Pancreas (tissue), 10 donors: ENCODE measurements around the gene CYP2A6. TPM values are rescaled to one million over a fixed set of nuclear protein-coding genes. Genes with fewer than 3 reads are reported as not detected.
"Not testable (repeated sequence)": the region's sequence is repeated elsewhere in the genome, so short reads cannot be mapped to it uniquely, and the experiment has no call there.

Experiments
- ATAC-seq, 4 donors: fragments of 200-7000 bp; cut with Tn5 transposase; one replicate each; pipeline versions ENCODE4 v1.8.0 to v1.9.1; 2020; ENCODE audit warnings: mild to moderate bottlenecking in 4 of 4, moderate library complexity in 4 of 4
- DNase-seq, 6 donors: peaks; one replicate each; pipeline ENCODE4 v3.0.0-alpha.2; 2020
- FAIRE-seq: peaks from 2 replicates; lab custom pipeline; 2012; peaks lifted over from hg19 to GRCh38; lab: Jason Lieb, UNC
- H3K27ac ChIP-seq, 4 donors: fragments of 200-600 bp; sonication (generic); 1 replicate in 3 of 4; 2 replicates in 1 of 4; pipeline versions ENCODE4 v1.5.0 to v1.8.0; 2020
- H3K27me3 ChIP-seq, 4 donors: fragments of 200-600 bp; one replicate each; pipeline ENCODE4 v1.8.0; 2021
- H3K36me3 ChIP-seq, 3 donors: fragments of 200-600 bp; sonication (generic) in 1 of 3; one replicate each; pipeline versions ENCODE4 v1.5.0 to v1.8.0; 2020 to 2021
- H3K4me1 ChIP-seq, 3 donors: fragments of 200-600 bp; one replicate each; pipeline ENCODE4 v1.8.0; 2021
- H3K4me3 ChIP-seq, 4 donors: fragments of 200-600 bp; sonication (generic) in 2 of 4; one replicate each; pipeline versions ENCODE4 v1.5.0 to v1.8.0; 2020 to 2021
- H3K9me3 ChIP-seq, 4 donors: fragments of 200-600 bp; one replicate each; pipeline ENCODE4 v1.8.0; 2021
- WGBS, 2 donors: extraction: QIAGEN DNeasy Blood & Tissue Kit; methylation state at CpG; one replicate each; pipeline ENCODE4 v1.1.7; 2013; 5-methylcytosine and 5-hydroxymethylcytosine counted together
- intact Hi-C, 3 donors: fragments of 100-400 bp; cut with DNase I; formaldehyde crosslinking; loops; one replicate each; pipeline versions ENCODE4 v1.11.1 to v1.14.2; 2022
- polyA plus RNA-seq, 2 donors: library from polyadenylated mRNA; stranded (reverse); fragments of 200-250 nt; gene quantifications; one replicate each; pipeline ENCODE4 v1.2.3, GENCODE V29; 2013
- total RNA-seq, 6 donors: library from RNA; stranded (reverse); fragmentation: NEBNext Ultra II Directional in 4 of 6; extraction: Animal tissue kit (Norgen Biotek cat#: 25700) in 4 of 6; gene quantifications; one replicate each; pipeline versions ENCODE4 v1.2.1 to v1.2.4, GENCODE V29; 2021 to 2023
- TF ChIP-seq, protein P1 (sequence below), 4 donors: fragments of 200-600 bp; sonication (generic) in 3 of 4; IDR thresholded peaks; one replicate each; pipeline versions ENCODE4 v1.5.0 to v1.8.0; 2021; ENCODE audit warnings: antibody characterized with exemption in 4 of 4
- donor health status: healthy with polysubstance abuse.
- donor health status: DM: no; HTN: no; CAD: no; lungs with moderate emphysema.
- donor health status: DM: no; HTN: no; CAD: no.
- donor health status: control.
- donor health status: control.
- donor health status: Bipolar disorder and iron deficiency.
- donor health status: DM: yes; HTN: yes; CAD: no.
- donor health status: DM: no; HTN: no; CAD: no.
- donor health status: DM: no; HTN: no; CAD: no.
- donor health status: DM: yes; HTN: yes; CAD: no.

CYP2A6 gene
- total and polyA plus RNA-seq, 8 donors, result 0.66 TPM; not detected in 7

DNA sequence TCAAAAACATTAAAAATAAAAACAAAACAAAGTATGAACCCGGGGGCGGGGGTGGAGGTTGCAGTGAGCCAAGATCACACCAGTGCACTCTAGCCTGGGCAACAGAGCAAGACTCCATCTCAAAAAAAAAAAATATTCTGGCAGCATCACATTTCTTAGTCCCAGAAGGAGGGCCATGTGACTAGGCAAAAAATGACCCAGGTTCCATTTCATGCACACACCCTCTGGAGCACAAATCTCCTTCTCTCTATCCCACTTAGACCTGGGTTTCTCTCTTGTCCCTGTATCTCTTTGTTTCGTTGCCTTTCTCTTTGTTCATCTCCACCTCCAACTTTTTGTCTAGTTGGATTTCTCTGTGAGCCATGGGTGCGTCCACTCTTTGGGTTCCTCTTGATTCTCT, 37.9 kb upstream of the CYP2A6 start:
- DNase-seq (no peak), FAIRE-seq (no peak), ATAC-seq (no peak)
- WGBS, 2 donors, result 79 to 90% methylated on average over 4 of the region's 4 CpGs
- Histone ChIP-seq H3K9me3 (no peaks in the 10 kb centered on the region), H3K4me3 (no peak overlapping the region), H3K27ac (no peak overlapping the region), H3K4me1 (no peaks in the 10 kb centered on the region), H3K36me3 (no peaks in the 10 kb centered on the region), H3K27me3 (no peaks in the 10 kb centered on the region)
- intact Hi-C loops, result no loop called here
- TF ChIP-seq, protein P1, sequence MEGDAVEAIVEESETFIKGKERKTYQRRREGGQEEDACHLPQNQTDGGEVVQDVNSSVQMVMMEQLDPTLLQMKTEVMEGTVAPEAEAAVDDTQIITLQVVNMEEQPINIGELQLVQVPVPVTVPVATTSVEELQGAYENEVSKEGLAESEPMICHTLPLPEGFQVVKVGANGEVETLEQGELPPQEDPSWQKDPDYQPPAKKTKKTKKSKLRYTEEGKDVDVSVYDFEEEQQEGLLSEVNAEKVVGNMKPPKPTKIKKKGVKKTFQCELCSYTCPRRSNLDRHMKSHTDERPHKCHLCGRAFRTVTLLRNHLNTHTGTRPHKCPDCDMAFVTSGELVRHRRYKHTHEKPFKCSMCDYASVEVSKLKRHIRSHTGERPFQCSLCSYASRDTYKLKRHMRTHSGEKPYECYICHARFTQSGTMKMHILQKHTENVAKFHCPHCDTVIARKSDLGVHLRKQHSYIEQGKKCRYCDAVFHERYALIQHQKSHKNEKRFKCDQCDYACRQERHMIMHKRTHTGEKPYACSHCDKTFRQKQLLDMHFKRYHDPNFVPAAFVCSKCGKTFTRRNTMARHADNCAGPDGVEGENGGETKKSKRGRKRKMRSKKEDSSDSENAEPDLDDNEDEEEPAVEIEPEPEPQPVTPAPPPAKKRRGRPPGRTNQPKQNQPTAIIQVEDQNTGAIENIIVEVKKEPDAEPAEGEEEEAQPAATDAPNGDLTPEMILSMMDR (IDR thresholded peaks at IDR 0.05), result no peak

DNA sequence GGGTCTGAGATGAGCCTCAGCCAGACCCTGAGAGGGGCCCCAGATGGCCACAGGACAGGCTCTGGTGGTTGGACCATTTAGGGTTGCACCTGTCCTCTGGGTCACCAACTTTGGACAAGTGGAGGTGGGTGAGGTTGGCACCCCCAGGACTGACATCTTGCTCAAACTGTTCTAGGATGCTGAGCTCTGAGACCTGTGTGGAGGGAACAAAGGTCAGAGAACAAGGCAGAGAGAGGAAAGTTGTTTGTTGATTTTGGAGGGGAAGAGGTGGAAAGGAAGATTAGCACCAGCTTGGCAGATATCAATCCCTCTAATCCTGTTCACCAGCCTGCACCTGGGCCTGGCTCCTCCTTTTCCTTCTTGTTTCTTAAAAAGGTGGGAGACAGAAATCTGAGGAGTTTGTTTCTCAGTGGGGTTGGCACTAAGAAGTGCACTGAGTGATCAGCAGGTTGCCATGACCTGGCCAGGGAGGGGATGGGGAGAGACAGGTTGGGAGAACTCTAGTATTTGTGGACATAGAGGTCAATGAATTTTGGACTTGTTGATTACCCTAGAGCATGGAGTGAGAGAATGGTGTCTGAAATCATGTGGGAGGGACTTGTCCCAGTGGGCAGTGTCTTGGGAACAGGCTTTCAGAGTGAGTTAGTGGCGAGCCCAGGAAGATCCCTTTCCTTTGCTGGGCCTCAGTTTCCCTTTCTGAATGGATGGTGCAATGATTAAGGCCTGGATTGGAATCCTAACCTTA, 34.1 kb upstream of the CYP2A6 start:
- DNase-seq, intact Hi-C loops, H3K9me3 ChIP-seq, H3K27me3 ChIP-seq, H3K36me3 ChIP-seq, H3K4me1 ChIP-seq, H3K4me3 ChIP-seq, H3K27ac ChIP-seq, FAIRE-seq: not testable (repeated sequence)
- WGBS, 2 donors, result no CpG with 5 or more reads among the region's 1 CpG
- ATAC-seq, result peak in 1 of 4 donors; percentile 24

DNA sequence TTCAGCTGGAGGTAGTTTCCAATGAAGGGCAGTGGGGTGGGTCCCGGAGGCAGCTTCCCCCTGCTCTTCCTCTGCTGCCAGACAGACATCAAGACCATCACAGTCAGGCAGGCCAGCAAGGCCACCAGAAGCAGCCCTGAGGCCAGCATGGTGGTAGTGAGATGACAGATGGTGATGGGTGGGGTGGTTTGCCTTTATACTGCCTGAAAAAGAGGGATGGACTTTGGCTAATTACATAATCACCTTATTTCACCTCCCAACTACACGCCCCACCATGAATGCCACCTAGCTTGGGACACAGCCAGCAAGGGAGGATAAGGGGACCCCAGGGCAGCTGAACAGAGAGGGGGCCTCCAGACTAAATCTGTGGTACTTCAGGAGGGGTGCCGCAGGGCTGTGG, 31.8 kb upstream of the CYP2A6 start, which contains the start of gene CYP2A7:
Gene CYP2A7, minus strand, starts transcription at position 170 of the 400 bp plus-strand sequence. Its CDS starts 21 bp downstream, at position 149.
- ATAC-seq, intact Hi-C loops, H3K9me3 ChIP-seq, DNase-seq, H3K4me1 ChIP-seq, H3K27me3 ChIP-seq, H3K4me3 ChIP-seq, FAIRE-seq, H3K36me3 ChIP-seq, H3K27ac ChIP-seq: not testable (repeated sequence)
- 65 to 81% methylated on average over 3 of the region's 3 CpGs for WGBS, 2 donors

DNA sequence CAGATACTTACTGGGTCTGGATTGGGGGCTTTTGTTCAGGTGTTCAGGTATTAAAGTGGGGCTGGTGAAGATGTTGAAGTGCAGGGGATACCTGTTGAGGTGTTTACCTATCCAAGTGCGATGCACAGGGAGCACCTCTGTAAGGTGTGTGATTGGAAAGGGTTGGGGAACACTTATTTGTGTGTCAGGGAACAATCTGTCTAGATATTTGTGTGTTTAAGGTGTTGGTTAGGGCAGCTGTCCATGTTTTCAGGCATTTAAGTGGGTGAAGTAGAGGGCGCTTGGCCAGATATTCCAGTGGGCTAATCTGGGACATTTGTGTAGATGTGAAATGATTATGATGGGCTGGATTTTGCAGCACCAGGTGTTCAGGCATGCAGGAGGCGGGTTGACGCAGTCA, 29.1 kb upstream of the CYP2A6 start:
- H3K4me1 ChIP-seq, H3K36me3 ChIP-seq, H3K9me3 ChIP-seq, DNase-seq, FAIRE-seq, intact Hi-C loops, ATAC-seq, H3K27me3 ChIP-seq, H3K27ac ChIP-seq, H3K4me3 ChIP-seq: not testable (repeated sequence)
- WGBS, 2 donors, result 53 to 80% methylated on average over 4 of the region's 4 CpGs

DNA sequence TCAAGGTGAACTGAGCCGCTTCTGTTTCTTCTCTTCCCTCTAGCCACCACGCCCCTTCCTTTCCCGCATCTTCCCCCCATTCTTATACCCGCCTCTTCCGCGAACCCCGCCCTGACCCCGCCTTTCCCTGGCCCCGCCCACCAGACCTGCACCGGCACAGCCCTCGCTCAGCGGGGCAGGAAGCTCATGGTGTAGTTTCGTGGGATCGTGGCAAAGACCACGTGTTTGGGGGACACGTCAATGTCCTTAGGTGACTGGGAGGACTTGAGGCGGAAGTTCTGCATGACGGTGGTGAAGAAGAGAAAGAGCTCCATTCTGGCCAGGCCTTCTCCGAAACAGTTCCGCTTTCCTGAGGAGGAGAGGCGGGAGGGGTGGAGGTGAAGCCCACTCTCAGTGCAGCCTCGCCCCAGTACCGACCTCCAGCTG, 25.3 kb upstream of the CYP2A6 start:
- ATAC-seq (peak; percentile 97 to 100 (median 99)), DNase-seq (peak; percentile 72 to 95 (median 84))
- WGBS, 2 donors, result 5 to 9% methylated on average over 13 to 19 of the region's 23 CpGs
- H3K27me3 ChIP-seq, H3K36me3 ChIP-seq, H3K4me1 ChIP-seq, H3K9me3 ChIP-seq, FAIRE-seq, H3K27ac ChIP-seq, intact Hi-C loops: not testable (repeated sequence)
- H3K4me3 ChIP-seq, result peak overlapping the region in 1 of 4 donors; percentile 27

DNA sequence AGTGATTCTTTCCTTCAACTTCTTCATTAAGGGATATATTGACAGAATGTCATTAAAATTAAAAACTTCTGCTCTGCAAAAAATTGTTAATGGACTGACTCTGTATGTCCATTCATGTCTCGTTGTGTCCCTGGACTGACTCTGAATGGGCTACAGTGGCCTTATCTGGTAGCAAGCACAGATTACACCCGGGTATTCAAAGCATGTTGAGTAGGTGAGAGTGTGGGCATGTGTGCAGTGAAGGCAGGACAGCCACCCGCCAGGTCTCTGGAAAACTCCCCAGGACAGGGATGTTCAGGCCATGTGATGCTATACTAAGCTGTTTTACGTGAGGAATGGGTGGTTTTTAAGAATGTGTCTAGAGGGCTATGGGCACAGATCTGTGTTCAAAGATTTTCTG, 24.6 kb upstream of the CYP2A6 start:
- H3K36me3 ChIP-seq, DNase-seq, H3K27me3 ChIP-seq, intact Hi-C loops, H3K9me3 ChIP-seq, H3K4me3 ChIP-seq, H3K27ac ChIP-seq, H3K4me1 ChIP-seq, FAIRE-seq: not testable (repeated sequence)
- peak in 3 of 4 donors; percentile 29 to 40 (median 33) for ATAC-seq
- 75 to 90% methylated on average over 1 to 2 of the region's 4 CpGs for WGBS, 2 donors

DNA sequence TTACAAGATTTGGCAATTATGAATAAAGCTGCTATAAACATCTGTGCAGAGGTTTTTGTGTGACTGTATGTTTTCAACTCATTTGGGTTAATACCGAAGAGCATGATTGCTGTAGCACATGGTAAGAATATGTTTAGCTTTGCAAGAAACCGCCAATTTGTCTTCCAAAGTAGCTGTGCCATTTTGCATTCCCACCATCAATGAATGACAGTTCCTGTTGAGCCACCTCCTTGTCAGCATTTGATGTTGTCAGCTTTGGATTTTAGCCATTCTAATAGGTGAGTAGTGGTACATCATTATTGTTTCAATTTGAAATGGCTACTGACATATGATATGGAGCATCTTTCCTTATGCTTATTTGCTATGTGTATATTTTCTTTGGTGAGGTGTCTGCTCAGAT, 23.6 kb upstream of the CYP2A6 start:
- FAIRE-seq, H3K4me1 ChIP-seq, H3K4me3 ChIP-seq, ATAC-seq, H3K27ac ChIP-seq, H3K27me3 ChIP-seq, H3K9me3 ChIP-seq, H3K36me3 ChIP-seq, intact Hi-C loops, DNase-seq: not testable (repeated sequence)
- 75 to 79% methylated on average over 2 of the region's 2 CpGs for WGBS, 2 donors

DNA sequence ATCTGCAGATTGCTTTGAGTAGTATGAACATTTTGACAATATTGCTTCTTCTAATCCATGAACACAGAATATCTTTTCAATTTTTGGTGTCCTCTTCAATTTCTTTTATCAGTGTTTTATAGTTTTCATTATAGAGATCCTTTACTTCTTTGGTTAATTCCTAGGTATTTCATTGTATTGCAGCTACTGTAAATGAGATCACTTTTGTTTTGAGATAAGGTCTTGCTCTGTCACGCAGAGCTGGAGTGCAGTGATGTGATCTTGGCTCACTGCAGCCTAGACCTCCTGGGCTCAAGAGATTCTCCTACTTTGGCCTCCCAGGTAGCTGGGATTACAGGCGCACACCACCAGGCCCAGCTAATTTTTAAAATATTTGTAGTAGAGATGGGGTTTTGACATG, 22.0 kb upstream of the CYP2A6 start:
- no peaks in the 10 kb centered on the region for H3K4me1 ChIP-seq
- no peaks in the 10 kb centered on the region for H3K36me3 ChIP-seq
- H3K27me3 ChIP-seq, result no peaks in the 10 kb centered on the region
- H3K9me3 ChIP-seq, result no peaks in the 10 kb centered on the region
- TF ChIP-seq, protein P1 (IDR thresholded peaks at IDR 0.05), result no peak
- FAIRE-seq, result no peak
- 79% methylated on average over 2 of the region's 2 CpGs for WGBS, 2 donors
- H3K27ac ChIP-seq, result no peak overlapping the region
- ATAC-seq, result no peak
- no peak for DNase-seq
- H3K4me3 ChIP-seq, result no peak overlapping the region
- intact Hi-C loops, result no loop called here
